Measurements from ENCODE around the gene B3GAT1. TPM values are rescaled to one million over a fixed set of nuclear protein-coding genes. Genes with fewer than 3 reads are reported as not detected.

The B3GAT1 gene
- polyA plus RNA-seq, 1 donor, result 4.8 TPM

DNA sequence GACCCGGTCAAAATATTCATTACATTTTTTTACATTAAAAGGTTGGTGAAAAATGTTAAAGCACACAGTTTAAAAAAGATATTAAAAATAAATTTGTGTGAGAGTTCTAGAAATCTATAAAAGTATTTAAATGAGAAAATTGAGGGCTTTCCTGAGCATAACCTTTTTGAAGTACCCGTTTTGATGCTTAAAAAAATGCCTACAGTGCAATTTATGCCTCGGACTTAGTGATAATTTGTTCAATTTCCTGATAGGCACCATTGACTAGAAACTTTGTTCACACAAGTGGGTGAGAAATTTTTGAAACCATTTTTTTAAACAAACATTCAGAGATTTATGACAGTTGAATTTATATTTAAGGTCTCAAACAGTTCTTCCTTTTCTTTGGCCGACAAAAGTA lies 29.7 kb upstream of the B3GAT1 start:
- DNase-seq, result no peak

DNA sequence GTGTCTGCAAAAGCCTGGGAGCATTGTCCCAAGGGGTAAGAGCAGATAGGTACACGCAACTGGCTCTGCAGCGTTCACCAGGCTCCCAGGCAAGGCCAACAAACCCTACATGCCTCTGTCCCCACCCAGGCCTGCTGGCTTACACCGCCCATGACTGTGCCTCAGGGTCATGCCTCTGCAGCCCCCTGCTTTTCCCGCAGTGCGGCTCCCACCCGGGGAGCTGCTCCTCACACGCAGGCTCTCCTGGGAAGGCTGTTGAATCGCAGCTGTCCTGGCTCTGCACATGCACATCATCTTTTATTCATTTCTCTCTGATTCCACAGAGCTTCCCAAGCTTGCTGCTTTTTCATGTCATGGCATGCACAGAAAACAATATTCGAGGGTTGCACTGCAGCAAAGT lies 29.2 kb upstream of the B3GAT1 start:
- no peak for DNase-seq

DNA sequence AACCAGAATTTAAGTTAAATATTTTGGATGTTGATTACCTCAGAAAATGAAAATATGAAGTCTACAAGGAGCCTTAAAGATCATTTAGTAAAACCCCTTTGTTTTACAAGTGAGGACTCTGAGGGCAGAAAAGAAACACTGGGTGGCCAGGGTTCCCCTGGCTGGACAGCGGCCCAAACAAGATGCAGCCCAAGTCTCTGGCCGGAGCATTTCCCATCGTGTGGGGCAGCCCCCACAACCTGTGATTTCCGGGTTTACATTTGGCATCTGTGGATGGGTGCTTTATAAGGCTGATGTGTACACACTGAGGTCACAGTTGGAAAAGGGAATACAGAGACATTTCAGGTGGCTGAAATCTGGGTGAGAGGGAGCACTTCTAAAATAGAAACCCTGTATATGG lies 28.8 kb upstream of the B3GAT1 start:
- no peak for DNase-seq

DNA sequence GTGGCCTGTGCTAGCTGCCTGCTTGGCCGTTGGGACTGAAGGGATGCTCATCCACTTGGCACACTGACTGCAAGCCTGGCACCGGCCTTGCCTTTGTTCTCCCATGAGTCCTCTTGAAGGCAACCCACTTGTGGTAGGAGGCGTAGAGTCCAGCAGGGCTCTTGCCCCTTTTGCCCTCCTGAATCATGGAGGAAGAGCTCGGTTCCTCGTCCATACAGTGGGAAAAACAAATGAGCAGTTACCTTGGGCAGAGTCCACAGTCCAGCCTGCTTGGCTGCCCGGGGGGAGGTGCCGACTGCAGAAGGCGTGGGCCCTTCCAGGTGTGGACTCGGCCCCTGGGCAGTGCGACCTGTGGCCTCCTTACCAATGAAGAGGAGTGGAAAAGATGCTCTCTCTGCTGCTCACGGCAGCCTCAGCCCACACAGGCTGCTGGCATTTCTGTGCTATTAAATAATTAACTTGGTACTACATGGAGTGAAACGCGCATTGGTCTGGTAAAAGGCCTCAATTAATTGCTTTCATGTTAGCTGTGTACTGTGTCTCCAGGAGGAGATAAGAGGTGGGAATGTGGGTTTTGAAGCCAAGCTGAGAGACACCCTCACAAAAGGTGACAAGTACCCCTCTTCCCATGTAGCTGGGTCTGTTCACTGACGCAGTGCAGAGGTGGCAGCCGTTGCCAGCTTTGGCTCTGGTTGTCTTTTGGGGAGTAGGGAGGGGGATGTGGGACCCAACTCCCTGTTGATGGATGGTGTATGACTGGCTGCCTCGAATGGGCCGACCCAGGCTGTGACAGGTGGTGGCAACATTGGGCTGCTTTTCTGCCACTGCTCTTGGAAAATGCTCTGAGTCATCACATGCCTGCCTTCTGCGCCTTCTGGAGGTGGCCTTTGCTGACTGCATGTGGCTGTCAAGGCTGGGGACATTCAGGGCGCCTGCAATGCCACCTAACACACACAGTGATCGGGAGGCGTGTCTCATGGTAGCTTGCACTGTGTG lies 26.8 kb upstream of the B3GAT1 start:
- no peak for DNase-seq

DNA sequence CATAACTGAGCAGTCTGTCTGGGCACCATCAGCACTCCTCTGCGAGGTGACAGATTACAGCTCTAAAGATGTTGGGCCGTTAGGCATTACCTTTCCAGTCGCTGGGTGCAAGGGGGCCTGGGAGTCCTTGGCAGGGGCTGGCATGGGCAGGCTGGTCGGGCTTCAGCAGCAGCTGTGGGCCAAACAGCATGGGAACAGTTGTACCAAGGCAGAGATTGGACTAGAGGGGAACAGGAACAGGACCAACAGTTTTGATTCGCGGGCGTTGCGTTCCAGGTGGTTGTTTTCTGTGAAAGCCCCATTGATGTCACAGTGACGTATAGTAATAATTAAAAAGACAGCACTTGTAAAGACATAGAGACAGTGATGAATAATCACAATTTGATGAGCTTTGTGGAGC lies 25.8 kb upstream of the B3GAT1 start:
- no peak for DNase-seq

DNA sequence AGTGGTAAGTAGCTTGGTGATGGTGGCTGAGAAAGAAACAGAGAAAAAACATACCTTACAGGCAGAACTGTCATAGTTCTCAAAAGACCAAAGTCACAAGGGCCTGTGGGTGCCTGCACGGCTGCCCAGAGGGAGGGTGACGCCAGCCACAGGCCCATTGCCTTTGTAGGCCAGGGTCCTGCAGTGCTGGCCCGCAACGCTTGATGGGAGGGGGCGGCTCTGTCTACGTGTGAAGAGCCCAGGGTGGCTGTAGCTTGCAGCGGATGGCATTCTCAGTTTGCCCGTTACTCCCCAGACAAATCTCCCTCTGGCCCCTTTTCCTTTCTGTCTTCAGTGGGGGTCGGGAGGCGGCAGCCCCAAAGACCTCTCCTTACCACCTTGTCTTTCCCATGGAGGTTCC lies 24.7 kb upstream of the B3GAT1 start:
- no peak for DNase-seq

DNA sequence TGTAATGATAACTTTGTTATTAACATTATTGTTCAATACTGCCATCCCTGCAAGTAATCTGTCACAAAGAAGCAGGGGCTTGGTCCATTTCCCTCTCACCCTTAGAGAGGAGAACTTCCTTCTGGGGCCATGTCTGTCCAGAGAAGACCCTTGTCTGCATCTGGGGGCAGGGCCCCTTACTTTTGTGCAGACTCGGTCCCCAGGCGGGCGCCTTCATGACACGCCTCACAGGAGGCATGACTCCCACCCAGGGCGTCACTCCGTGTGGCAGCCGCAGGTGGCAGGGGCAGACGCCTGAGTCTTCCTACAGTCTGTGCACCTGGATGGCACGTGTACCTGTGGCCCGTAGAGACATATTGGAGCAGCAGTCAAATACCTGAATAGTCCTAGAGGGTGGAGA lies 21.8 kb upstream of the B3GAT1 start:
- no peak for DNase-seq

DNA sequence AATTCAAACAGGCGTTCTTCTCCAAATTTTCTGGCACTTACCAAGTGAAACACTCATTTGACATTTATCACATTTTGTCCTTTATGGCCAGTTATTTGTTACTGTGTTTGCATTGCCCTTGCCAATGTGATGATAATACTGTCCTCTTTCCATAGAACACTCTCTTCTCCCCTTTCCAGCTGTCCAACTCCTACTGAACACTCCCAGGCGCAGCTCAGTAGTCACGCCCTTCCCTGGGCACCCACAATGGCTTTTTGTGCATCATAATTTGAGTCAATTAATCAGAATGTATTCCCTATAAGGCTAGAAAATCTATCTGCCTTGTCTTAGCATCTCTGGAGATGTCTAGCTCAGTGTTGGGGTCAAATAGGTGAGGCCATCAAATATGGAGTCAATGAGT lies 21.2 kb upstream of the B3GAT1 start:
- no peak for DNase-seq

DNA sequence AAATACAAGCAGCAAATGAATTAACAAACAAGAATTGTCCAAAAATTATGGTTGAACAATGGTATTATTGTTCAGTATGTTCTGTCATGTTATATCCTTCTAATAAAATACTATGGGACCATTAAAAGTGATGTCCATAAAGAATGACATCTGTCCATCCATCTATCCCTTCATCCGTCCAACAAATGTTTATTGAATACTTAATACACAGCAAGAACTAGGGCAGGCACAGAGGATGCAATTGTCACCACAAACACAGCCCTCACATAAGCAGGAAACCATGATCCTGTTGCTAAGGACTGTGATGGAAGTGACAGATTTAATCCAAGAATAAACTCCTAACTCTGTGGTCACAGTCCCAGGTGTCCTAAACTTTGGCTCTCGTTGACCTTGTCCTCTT lies 20.7 kb upstream of the B3GAT1 start:
- DNase-seq, result no peak

DNA sequence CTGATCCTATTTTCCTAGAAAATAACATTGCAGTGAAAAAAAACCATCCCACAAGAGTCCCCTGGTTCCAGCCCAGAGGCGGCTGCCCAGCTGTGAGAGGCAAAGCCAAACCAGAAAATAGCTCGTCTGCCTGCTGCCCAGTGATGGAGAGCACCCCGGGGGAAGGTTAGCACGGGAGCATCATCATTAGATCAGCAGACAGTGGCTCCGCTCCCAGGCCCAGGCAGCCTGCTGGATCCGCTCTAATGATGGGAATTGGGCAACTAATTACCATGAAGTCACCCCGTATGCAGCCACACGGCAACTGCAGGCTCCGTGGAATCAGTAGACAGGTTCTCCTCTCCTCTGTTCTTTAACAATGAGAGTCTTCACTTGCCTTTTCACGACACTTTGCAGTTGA lies 17.1 kb upstream of the B3GAT1 start:
- no peak for DNase-seq

DNA sequence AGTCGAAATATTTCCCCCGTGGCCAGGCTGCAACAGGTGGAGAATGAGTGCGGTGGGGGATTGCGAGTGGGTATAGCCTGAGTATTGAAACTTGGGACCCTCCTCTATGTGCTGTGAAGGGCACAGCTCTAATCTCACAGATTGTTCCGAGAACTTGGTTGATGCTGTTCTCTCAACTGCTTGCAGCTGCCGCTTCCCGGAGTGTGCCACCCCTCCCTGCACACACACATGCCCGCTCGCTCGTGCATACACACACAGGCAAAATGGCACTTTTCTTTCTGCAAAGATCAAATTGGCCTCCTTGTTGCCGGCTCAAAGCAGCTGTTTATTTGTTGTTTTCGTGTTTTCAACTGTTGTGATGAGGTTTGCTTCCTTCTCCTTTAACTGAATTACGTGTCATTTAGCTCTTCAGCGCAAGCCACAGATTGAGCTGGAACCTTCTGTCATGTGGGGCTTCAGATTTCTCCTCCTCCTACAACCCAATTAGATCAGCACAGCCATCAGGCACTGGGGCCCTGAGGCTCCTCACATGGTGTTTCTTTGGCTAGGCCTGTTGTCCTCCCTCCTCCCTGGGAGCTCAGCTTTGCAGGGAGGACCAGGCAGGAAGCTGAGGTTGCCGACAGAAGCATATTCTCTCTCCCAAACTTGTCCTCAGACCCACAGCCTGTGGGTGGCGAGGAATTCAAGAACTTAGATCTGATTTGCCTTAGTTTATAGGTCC lies 13.9 kb upstream of the B3GAT1 start:
- no peak for DNase-seq

DNA sequence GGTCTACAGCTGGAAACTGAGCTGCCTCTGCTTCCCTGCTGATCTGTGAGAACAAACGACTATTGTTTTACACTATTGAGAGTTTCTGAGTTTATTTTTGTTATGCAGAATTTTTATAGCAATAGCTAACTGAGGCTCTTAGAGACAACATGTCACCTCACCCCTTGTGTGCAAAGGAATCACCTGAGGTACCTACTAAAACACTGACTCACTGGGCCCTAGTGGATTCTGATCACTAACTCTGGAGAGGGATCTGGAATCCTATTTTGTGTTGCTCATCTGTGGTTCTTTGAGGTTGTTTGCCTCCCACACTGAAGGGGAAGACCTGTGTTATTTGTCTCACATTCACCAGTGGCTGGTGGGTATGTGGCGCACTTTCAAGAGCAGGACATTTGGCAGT lies 13.4 kb upstream of the B3GAT1 start:
- DNase-seq, result no peak

DNA sequence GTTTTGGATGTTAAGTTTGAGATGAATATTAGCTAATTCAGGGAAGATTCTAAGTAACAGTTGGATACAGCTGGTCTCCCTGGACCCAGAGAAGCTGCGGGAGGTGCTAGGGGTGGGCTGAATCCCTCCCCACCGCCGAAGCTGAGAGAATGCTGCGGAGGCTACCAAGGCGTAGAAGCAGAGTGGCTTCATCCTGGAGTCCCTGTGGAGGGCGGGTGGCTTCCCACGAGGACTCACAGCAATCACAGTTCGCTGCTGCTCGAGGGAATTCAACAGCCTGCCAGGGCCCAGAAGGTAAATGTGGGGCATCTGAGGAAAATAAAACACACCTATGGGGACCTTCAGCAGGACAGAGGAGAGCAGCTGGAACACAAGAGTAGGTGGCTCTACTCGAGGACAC lies 11.1 kb upstream of the B3GAT1 start:
- DNase-seq, result no peak

DNA sequence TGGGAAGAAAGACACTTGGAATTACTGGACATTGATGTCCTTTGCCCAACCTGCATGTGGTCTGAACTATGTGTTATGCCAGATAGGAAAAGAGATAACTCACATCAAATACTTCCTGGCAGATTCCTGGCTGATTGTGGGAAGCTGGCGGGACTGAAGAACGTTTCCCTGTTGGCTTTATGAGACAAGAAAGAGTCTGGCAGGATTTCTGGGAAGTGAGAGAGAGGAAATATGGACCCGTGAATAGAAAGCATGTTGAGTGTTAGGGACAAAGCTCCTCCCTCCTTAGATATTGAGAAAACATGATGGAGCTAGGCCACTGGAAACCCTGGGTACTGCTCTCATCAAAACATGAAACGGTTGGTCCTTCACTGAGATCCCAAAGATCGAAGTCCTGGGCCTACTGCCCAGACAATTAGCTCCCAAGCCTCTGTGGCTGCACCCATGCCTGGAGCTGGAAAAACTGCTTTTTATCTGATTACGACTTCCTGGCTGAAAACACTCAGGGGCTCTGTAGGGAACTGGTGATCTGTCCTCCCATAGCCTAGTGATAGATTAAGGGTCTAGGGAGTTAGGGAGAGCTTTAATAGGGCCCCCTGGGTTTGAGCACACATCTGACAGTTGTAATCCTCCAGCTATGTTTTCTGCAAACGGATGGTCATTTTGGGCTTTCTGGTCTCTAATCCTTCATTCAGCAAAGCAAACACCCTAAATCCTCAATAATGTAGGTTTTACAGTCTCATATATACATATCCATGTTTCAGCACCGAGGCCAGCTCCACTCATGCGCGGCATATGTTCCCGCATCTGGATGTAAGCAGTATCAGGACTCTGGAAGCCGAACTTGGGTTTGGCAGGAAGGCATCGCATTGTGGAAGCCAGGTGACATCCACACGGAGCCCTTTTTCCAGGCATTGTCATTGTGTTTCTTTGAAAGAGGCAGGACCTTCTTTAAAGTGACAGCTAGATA lies 6.1 kb upstream of the B3GAT1 start:
- DNase-seq, result peak; percentile 71

DNA sequence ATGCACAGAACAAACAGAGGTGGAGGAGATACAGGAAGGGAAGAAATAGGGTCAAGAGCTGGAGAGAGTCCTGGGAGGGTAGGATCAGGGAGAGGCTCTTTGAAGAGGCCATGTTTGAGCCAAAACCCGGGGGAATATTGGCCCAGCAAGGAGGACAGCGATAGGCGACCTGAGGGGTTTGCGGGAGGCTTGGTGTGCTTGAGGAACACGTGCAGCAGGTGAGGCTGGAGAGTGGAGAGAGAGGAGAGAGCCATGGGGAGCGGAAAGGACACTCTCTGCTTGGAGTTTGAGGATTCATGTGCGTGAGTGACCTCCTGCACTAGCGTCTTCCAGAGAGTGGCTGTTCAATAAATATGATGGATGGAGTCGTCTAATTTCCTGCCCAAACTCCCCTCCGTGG lies 4.7 kb upstream of the B3GAT1 start:
- DNase-seq, result no peak

DNA sequence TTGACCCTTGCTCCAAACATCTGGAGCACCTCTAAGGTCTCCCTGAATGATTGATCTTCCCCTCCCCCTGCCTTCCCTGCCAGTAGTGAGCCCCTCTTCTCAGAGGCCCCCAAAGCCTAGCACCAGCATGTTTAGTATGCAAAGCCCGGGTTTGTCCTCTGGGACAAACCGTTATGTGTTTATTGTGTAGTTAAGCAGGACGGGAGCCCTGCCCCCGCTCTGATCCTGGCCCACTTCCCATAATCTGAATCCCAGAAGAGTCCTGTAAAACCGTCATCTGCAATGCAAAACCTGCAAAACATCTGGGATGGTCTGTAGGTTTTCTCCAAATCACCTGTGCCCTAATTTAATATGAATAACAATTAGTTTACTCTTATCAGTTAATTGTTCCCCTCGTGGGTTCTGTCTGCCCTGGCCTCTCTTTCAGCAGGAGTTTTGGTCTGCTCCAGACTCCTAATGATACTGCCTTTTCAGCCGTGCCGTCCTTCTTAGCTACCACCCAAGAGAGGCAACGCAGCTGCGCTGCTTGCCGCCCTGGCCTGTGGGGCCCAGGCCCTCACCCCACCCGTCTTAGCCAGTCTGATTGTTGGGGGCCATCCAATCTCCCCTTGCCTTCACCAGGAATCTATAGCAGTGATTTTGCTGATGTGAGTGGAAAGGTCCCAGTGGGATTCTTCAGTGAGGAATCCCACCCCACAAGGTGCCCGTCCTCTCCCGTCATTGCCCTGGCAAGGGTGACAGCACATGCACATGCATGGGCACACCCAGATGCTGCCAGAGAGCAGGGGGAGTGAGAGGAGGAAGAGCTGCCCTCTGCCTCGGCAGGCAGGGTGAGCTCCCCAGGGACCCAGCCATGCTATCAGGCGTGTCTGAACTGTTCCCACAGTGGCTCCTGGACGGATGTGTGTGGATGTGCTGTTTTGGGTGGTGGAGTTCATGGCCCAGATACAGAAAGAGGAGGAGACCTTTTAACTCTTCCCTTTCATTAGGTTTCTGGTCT lies 3.0 kb upstream of the B3GAT1 start:
- no peak for DNase-seq

DNA sequence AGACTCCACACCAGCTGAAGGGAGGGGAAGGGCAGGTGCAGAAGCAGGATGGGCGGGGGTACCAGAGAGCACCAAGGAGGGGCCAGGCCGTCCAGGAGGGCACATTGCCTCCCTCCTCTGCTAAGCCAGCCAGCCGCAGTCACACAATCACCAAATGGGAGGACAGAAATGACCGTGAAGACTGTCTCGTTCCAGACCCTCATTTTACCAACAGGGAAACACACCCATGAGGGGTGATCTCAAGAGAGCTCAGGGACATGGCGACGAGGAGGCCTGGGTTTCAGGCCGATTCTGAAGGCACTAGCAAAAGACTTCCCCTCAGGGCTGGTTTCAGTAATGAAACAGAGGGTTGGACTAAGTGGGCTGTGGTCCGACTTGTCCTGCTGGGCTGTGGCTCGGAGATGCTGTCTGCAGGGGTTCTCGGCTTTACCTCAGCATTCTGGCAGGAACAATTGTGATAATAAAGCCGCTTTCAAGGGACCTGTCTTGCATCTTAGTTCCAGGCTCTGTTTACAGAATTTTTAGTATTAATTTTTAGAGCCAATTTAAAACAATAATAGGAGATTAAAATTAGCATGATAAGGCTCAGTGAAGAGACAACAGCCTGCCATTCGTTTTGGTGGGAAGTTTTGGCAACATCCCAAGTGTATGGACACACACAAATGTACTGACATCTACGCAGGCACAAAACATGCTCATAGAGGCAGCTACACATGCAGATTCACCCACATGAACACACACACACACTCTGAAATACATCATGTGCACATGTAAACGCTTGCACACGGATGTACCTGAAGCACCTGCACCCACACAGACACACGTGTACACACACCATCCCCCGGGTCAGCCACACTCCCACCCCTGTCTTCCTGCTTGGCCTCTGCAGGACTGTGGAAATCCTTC lies 2.0 kb upstream of the B3GAT1 start:
- no peak for DNase-seq

DNA sequence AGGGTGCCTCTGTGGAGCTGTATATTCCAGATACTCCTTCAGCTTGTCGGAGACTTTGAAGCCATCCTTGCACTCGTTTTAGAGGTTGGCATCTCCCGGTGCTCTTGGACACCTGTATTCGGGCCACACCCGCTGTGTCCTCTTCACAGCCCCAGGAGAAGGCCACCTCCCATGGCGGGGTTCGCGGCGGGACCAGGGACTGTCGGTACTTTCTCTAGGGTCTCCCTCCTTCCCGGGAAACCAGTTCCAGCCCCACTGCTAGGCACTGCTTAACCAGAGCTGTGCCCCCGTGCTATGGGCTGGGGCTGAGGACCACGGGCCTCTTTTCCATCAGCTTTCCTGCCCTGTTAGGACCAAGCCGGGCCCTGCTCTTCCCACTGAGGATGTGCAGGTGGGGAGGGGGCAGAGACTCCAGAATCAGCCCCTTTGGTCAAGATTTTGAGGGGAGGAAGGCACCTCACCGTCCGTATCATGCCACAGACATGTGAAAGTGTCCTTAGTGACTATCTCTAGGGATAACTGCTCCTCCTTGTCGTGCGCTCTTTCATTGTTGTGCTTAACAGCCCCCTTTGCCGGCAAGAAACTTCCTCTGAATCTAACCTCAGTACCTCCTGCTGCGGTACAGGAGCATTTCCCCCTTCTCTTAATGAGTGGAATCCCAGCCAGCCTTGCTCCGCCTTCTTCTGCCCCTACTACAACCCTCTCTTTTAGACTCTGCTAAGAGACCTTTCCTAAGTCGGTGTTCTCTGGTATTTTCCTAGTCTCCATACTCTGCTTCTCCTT lies 1.2 kb upstream of the B3GAT1 start:
- no peak for DNase-seq

DNA sequence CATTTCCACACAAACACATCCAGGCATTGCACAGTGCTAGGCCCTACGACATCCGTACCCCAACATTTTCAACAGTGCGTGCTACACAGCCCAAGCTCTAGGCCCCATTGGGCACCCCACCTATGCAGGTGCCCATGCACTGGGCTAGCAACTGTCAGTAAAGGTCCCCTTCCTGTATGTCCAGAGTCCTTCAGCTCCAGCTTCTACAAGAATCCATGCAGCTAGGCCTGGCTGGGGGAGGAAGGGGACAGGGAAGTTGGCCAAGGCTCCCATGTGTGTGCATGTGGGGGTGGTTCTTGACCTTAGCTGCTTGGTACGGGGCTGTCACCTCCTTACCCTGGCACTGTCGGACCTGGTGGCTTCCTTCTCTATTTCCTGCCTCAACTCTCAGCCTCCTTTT lies 1.3 kb downstream of the B3GAT1 start:
- DNase-seq, result no peak

Measured in left kidney (tissue), 2 donors.